SK-N-SH (cell line): ENCODE results near the gene CAPN7.

Experiments used
- FOXJ3 ChIP-seq: sonication (generic); formaldehyde crosslinking; IDR thresholded peaks from 2 replicates; pipeline ENCODE4 v1.5.1; 2020; ENCODE audit warnings: mild to moderate bottlenecking, missing genetic modification reagents
- JUND ChIP-seq: IDR thresholded peaks from 2 replicates; pipeline ENCODE4 v1.4.0; 2012
- MEF2A ChIP-seq: IDR thresholded peaks from 2 replicates; pipeline ENCODE4 v1.4.0; 2012; ENCODE audit warnings: low read depth, borderline replicate concordance
- NRF1 ChIP-seq: IDR thresholded peaks from 2 replicates; pipeline ENCODE4 v1.6.1; 2012; ENCODE audit warnings: low read depth, mild to moderate bottlenecking, low read length
- RXRA ChIP-seq: IDR thresholded peaks from 2 replicates; pipeline ENCODE4 v1.4.0; 2012; ENCODE audit warnings: low read depth, mild to moderate bottlenecking, borderline replicate concordance
- SIN3A ChIP-seq: IDR thresholded peaks from 2 replicates; pipeline ENCODE4 v1.6.1; 2012; ENCODE audit warnings: low read depth, mild to moderate bottlenecking, low read length, moderate library complexity, borderline replicate concordance
- TAF1 ChIP-seq: IDR thresholded peaks from 2 replicates; pipeline ENCODE4 v1.6.1; 2012; ENCODE audit warnings: low read depth, mild to moderate bottlenecking, low read length, moderate library complexity, borderline replicate concordance
- TCF12 ChIP-seq: IDR thresholded peaks from 2 replicates; pipeline ENCODE4 v1.4.0; 2012
- TEAD4 ChIP-seq: IDR thresholded peaks from 2 replicates; pipeline ENCODE4 v1.4.0; 2012; ENCODE audit warnings: mild to moderate bottlenecking, borderline replicate concordance; ENCODE audit not compliant: insufficient read depth
- YY1 ChIP-seq: IDR thresholded peaks from 2 replicates; pipeline ENCODE4 v1.4.0; 2012; ENCODE audit warnings: low read depth, mild to moderate bottlenecking
- TF ChIP-seq, protein P1 (sequence below): fragments of 200-600 bp; sonication (generic); IDR thresholded peaks from 2 replicates; pipeline ENCODE4 v1.6.1; 2017; ENCODE audit warnings: antibody characterized with exemption, mild to moderate bottlenecking, moderate library complexity
- TF ChIP-seq, protein P2 (sequence below): IDR thresholded peaks from 2 replicates; pipeline ENCODE4 v1.6.1; 2012; ENCODE audit warnings: mild to moderate bottlenecking, low read depth, low read length, moderate library complexity
- TF ChIP-seq, protein P3 (sequence below): IDR thresholded peaks from 2 replicates; pipeline ENCODE4 v1.4.0; 2012; ENCODE audit warnings: low read depth
- TF ChIP-seq, protein P4 (sequence below): IDR thresholded peaks from 2 replicates; pipeline ENCODE4; 2012

DNA sequence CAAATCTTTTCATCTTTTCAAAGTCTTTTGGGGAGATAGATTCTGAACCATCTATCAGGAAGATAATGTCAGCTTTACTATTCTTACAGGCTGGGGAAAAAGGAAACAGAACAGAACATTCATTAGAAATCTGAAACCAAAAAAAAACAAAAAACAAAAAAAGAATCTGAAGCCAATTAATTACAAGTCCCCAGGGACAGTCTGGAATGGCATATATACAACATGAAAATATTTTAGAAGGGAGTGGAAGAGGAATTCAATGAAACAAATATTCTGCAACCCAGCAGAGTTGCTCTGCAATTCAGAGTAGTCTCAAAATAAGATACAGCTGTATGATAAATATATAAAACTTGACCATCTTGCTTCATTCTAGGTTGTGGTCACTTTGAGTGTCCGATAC, 41.7 kb upstream of the CAPN7 start:
- TF ChIP-seq TCF12: no peak
- TF ChIP-seq, protein P1, sequence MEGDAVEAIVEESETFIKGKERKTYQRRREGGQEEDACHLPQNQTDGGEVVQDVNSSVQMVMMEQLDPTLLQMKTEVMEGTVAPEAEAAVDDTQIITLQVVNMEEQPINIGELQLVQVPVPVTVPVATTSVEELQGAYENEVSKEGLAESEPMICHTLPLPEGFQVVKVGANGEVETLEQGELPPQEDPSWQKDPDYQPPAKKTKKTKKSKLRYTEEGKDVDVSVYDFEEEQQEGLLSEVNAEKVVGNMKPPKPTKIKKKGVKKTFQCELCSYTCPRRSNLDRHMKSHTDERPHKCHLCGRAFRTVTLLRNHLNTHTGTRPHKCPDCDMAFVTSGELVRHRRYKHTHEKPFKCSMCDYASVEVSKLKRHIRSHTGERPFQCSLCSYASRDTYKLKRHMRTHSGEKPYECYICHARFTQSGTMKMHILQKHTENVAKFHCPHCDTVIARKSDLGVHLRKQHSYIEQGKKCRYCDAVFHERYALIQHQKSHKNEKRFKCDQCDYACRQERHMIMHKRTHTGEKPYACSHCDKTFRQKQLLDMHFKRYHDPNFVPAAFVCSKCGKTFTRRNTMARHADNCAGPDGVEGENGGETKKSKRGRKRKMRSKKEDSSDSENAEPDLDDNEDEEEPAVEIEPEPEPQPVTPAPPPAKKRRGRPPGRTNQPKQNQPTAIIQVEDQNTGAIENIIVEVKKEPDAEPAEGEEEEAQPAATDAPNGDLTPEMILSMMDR: no peak
- TF ChIP-seq, protein P2, sequence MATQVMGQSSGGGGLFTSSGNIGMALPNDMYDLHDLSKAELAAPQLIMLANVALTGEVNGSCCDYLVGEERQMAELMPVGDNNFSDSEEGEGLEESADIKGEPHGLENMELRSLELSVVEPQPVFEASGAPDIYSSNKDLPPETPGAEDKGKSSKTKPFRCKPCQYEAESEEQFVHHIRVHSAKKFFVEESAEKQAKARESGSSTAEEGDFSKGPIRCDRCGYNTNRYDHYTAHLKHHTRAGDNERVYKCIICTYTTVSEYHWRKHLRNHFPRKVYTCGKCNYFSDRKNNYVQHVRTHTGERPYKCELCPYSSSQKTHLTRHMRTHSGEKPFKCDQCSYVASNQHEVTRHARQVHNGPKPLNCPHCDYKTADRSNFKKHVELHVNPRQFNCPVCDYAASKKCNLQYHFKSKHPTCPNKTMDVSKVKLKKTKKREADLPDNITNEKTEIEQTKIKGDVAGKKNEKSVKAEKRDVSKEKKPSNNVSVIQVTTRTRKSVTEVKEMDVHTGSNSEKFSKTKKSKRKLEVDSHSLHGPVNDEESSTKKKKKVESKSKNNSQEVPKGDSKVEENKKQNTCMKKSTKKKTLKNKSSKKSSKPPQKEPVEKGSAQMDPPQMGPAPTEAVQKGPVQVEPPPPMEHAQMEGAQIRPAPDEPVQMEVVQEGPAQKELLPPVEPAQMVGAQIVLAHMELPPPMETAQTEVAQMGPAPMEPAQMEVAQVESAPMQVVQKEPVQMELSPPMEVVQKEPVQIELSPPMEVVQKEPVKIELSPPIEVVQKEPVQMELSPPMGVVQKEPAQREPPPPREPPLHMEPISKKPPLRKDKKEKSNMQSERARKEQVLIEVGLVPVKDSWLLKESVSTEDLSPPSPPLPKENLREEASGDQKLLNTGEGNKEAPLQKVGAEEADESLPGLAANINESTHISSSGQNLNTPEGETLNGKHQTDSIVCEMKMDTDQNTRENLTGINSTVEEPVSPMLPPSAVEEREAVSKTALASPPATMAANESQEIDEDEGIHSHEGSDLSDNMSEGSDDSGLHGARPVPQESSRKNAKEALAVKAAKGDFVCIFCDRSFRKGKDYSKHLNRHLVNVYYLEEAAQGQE: no peak
- TF ChIP-seq, protein P3, sequence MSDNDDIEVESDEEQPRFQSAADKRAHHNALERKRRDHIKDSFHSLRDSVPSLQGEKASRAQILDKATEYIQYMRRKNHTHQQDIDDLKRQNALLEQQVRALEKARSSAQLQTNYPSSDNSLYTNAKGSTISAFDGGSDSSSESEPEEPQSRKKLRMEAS: no peak
- TF ChIP-seq RXRA: no peak
- TF ChIP-seq JUND: no peak
- TF ChIP-seq FOXJ3 (CRISPR knock-in tag): no peak
- no peak for TF ChIP-seq TEAD4
- TF ChIP-seq YY1: no peak
- TF ChIP-seq TAF1: no peak
- TF ChIP-seq SIN3A: no peak
- TF ChIP-seq, protein P4, sequence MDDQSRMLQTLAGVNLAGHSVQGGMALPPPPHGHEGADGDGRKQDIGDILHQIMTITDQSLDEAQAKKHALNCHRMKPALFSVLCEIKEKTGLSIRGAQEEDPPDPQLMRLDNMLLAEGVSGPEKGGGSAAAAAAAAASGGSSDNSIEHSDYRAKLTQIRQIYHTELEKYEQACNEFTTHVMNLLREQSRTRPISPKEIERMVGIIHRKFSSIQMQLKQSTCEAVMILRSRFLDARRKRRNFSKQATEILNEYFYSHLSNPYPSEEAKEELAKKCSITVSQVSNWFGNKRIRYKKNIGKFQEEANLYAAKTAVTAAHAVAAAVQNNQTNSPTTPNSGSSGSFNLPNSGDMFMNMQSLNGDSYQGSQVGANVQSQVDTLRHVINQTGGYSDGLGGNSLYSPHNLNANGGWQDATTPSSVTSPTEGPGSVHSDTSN: no peak
- TF ChIP-seq MEF2A: no peak
- no peak for TF ChIP-seq NRF1
